Prostate gland (tissue), 2 donors: ENCODE data around the gene PA2G4. TPM values are rescaled to one million over a fixed set of nuclear protein-coding genes. Genes with fewer than 3 reads are reported as not detected.
"Not testable (repeated sequence)": the region's sequence is repeated elsewhere in the genome, so short reads cannot be mapped to it uniquely, and the experiment has no call there.

Source experiments
- DNase-seq: peaks from one replicate; pipeline ENCODE4 v3.0.0-alpha.2; 2019; ENCODE audit warnings: low spot score
- H3K27ac ChIP-seq, 2 donors: fragments of 200-600 bp; sonication (generic); 2 replicates each; pipeline ENCODE4 v1.5.1; 2017 to 2019
- H3K27me3 ChIP-seq: fragments of 200-600 bp; sonication (generic); replicated peaks from 2 replicates; pipeline ENCODE4 v1.5.1; 2019; ENCODE audit not compliant: insufficient read depth
- H3K36me3 ChIP-seq, 2 donors: fragments of 200-600 bp; sonication (generic); 1 replicate in 1 of 2; 2 replicates in 1 of 2; pipeline versions ENCODE4 v1.5.1 to v1.8.1; 2017 to 2019
- H3K4me1 ChIP-seq: fragments of 200-600 bp; sonication (generic); replicated peaks from 2 replicates; pipeline ENCODE4 v1.5.1; 2019
- H3K4me3 ChIP-seq, 2 donors: fragments of 200-600 bp; sonication (generic); 2 replicates each; pipeline ENCODE4 v1.5.1; 2017 to 2019
- H3K9me3 ChIP-seq: fragments of 200-600 bp; sonication (generic); 2 replicates; pipeline ENCODE4 v1.5.1; 2017
- CTCF ChIP-seq, 4 experiments: fragments of 200-600 bp in 2 of 4; fragments of 450-650 bp in 2 of 4; sonication (generic) in 2 of 4; IDR thresholded peaks; 1 replicate in 3 of 4; 2 replicates in 1 of 4; pipeline ENCODE4 v1.5.1; 2016 to 2019; ENCODE audit warnings: antibody characterized with exemption in 4 of 4, mild to moderate bottlenecking in 2 of 4, moderate library complexity in 2 of 4
- POLR2A ChIP-seq: fragments of 450-650 bp; IDR thresholded peaks from one replicate; pipeline ENCODE4 v1.6.1; 2016; ENCODE audit warnings: antibody characterized with exemption, mild to moderate bottlenecking
- POLR2AphosphoS5 ChIP-seq: sonication (generic); formaldehyde crosslinking; IDR thresholded peaks from one replicate; pipeline ENCODE4 v1.6.1; 2017; ENCODE audit warnings: antibody characterized with exemption
- WGBS: methylation state at CpG from one replicate; pipeline ENCODE4 v1.1.5; 2018; 5-methylcytosine and 5-hydroxymethylcytosine counted together
- intact Hi-C: fragments of 100-400 bp; cut with DNase I; formaldehyde crosslinking; loops from one replicate; pipeline ENCODE4 v1.14.2; 2022
- total RNA-seq, 2 donors: library from RNA; depleted of rRNA; stranded (reverse); fragments of >200 nt; gene quantifications; one replicate each; pipeline ENCODE4 v1.1.0, GENCODE V29; 2016

Gene PA2G4
- total RNA-seq, 2 donors from 2014 or later: 75.0 to 93.3 TPM

GRCh38 chr12:56154246-56154771 lies 50.0 kb downstream of the PA2G4 start:
- peaks cover 5% of the 10 kb centered on the region for H3K4me1 ChIP-seq
- H3K4me3 ChIP-seq: no peak overlapping the region
- no peak for DNase-seq
- no peaks in the 10 kb centered on the region for H3K9me3 ChIP-seq
- intact Hi-C loops: no loop called here
- H3K27ac ChIP-seq: no peak overlapping the region
- WGBS: 100% methylated on average over 1 of the region's 1 CpG
- TF ChIP-seq POLR2A: no peak
- TF ChIP-seq POLR2AphosphoS5: no peak
- TF ChIP-seq CTCF (IDR thresholded peaks at IDR 0.05): no peak
- no peaks in the 10 kb centered on the region for H3K36me3 ChIP-seq
- no peaks in the 10 kb centered on the region for H3K27me3 ChIP-seq

GRCh38 chr12:56154818-56155217 lies 50.5 kb downstream of the PA2G4 start:
- Histone ChIP-seq H3K36me3 (peaks cover 0 to 2% of the 10 kb centered on the region in 2 donors), H3K4me1 (peaks cover 10% of the 10 kb centered on the region), H3K27me3 (no peaks in the 10 kb centered on the region), H3K27ac (no peak overlapping the region), H3K4me3 (no peak overlapping the region), H3K9me3 (no peaks in the 10 kb centered on the region)
- 85% methylated on average over 5 of the region's 5 CpGs for WGBS
- intact Hi-C loops: loop anchor here (5.0 kb wide), 1 partner anchor 38 kb away; the partner anchor contains the start of genes RPL41 and ZC3H10
- TF ChIP-seq CTCF (IDR thresholded peaks at IDR 0.05): no peak
- no peak for TF ChIP-seq POLR2A
- no peak for TF ChIP-seq POLR2AphosphoS5
- DNase-seq: no peak

- no peak overlapping the region for H3K4me3 ChIP-seq
- peaks cover 0 to 7% of the 10 kb centered on the region in 2 donors for H3K36me3 ChIP-seq
- DNase-seq: no peak
- no peaks in the 10 kb centered on the region for H3K27me3 ChIP-seq
- TF ChIP-seq CTCF (IDR thresholded peaks at IDR 0.05) (no peak), POLR2A (no peak), POLR2AphosphoS5 (no peak)
- intact Hi-C loops: loop anchor here (5.0 kb wide), 1 partner anchor 38 kb away; the partner anchor contains the start of genes RPL41 and ZC3H10
- 91% methylated on average over 11 of the region's 11 CpGs for WGBS
- peaks cover 14% of the 10 kb centered on the region for H3K4me1 ChIP-seq
- no peak overlapping the region for H3K27ac ChIP-seq
- H3K9me3 ChIP-seq: no peaks in the 10 kb centered on the region
Measured at GRCh38 chr12:56155256-56155845, 51.0 kb downstream of the PA2G4 start.

GRCh38 chr12:56156464-56157200 lies 52.3 kb downstream of the PA2G4 start:
- peak overlapping the region; percentile 97 to 98 for H3K27ac ChIP-seq
- peak overlapping the region; percentile 58 to 71 for H3K4me3 ChIP-seq
- H3K4me1 ChIP-seq: peaks cover 13% of the 10 kb centered on the region
- not testable (repeated sequence) for H3K9me3 ChIP-seq, DNase-seq, H3K27me3 ChIP-seq
- intact Hi-C loops: loop anchor here (5.0 kb wide), 1 partner anchor 39 kb away; the partner anchor contains the start of genes RPL41 and ZC3H10
- H3K36me3 ChIP-seq: peaks cover 0 to 12% of the 10 kb centered on the region in 2 donors
- WGBS: 87% methylated on average over 21 of the region's 21 CpGs

GRCh38 chr12:56157201-56158028 lies 53.1 kb downstream of the PA2G4 start:
- Histone ChIP-seq H3K9me3 (no peaks in the 10 kb centered on the region), H3K36me3 (peaks cover 2 to 12% of the 10 kb centered on the region in 2 donors), H3K4me1 (peaks cover 12% of the 10 kb centered on the region), H3K27me3 (no peaks in the 10 kb centered on the region), H3K27ac (peak overlapping the region; percentile 97 to 98), H3K4me3 (peak overlapping the region; percentile 58 to 71)
- intact Hi-C loops: loop anchor here (2.0 to 5.0 kb wide), 2 partner anchors 31 to 40 kb away; partner anchors contain the start of genes RPL41 and ZC3H10
- 3% methylated on average over 45 of the region's 45 CpGs for WGBS
- TF ChIP-seq POLR2AphosphoS5 (peak; percentile 47), POLR2A (peak; percentile 59), CTCF (IDR thresholded peaks at IDR 0.05) (peak; percentile 45 to 79 (median 62))
- DNase-seq: peak; percentile 75
